HepG2 (cell line): ENCODE data around the gene PRR27. TPM values are rescaled to one million over a fixed set of nuclear protein-coding genes. Genes with fewer than 3 reads are reported as not detected.

ENCODE experiments used
- ATAC-seq: fragments of 200-7000 bp; cut with Tn5 transposase; 3 replicates; pipeline ENCODE4 v1.9.1; 2020; ENCODE audit warnings: mild to moderate bottlenecking, moderate library complexity
- BruUV-seq: library from RNA; stranded (reverse); fragments of 400-500 nt; replicated peaks from 2 replicates; lab custom pipeline; 2021; lab: Mats Ljungman, UMichigan
- CTCF ChIA-PET: fragments of 300-600 bp; formaldehyde crosslinking; extraction: SDS; loops from one replicate; lab custom pipeline; 2021; ENCODE audit warnings: low total read pairs, inconsistent platforms, low intra/inter-chr PET ratio; lab: Yijun Ruan, JAX
- POLR2A ChIA-PET: fragments of 350-600 bp; sonication (Branson Sonifier 250); formaldehyde crosslinking; loops from one replicate; lab custom pipeline; 2020; ENCODE audit warnings: antibody characterized with exemption, inconsistent platforms; lab: Yijun Ruan, JAX
- DNase-seq: peaks from one replicate; pipeline ENCODE4 v3.0.0-alpha.2; 2015; ENCODE audit warnings: low spot score
- FAIRE-seq: peaks from 3 replicates; lab custom pipeline; 2011; peaks lifted over from hg19 to GRCh38; lab: Jason Lieb, UNC
- H2AFZ ChIP-seq: one replicate; pipeline ENCODE4 v1.6.1; 2011; ENCODE audit warnings: low read length, inconsistent platforms
- H3K27ac ChIP-seq: fragments of 300-600 bp; 3 replicates; pipeline ENCODE4 v1.8.0; 2011; ENCODE audit warnings: mixed run types, mild to moderate bottlenecking, mixed read lengths, low read length, inconsistent platforms; ENCODE audit not compliant: insufficient read depth; ENCODE audit errors: extremely low read length
- H3K27me3 ChIP-seq, 2 experiments: fragments of 200-600 bp in 1 of 2; 2 replicates in 1 of 2; 3 replicates in 1 of 2; pipeline versions ENCODE4 v1.6.0 to v1.8.0; 2011; ENCODE audit warnings: low read length in 2 of 2, mild to moderate bottlenecking in 2 of 2, moderate library complexity in 2 of 2, inconsistent platforms in 1 of 2; ENCODE audit not compliant: insufficient read depth in 2 of 2, control insufficient read depth in 1 of 2
- H3K36me3 ChIP-seq, 2 experiments: fragments of 200-600 bp in 1 of 2; replicated peaks in 1 of 2; 2 replicates in 1 of 2; 3 replicates in 1 of 2; pipeline versions ENCODE4 v1.5.1 to v1.8.0; 2011; ENCODE audit warnings: low read length in 2 of 2, inconsistent platforms in 1 of 2; ENCODE audit not compliant: insufficient read depth in 2 of 2, control insufficient read depth in 1 of 2
- H3K4me1 ChIP-seq: 2 replicates; pipeline ENCODE4 v1.5.1; 2012; ENCODE audit warnings: low read length, inconsistent platforms; ENCODE audit not compliant: insufficient read depth
- H3K4me2 ChIP-seq: 2 replicates; pipeline ENCODE4 v1.6.0; 2011; ENCODE audit warnings: low read depth, low read length, inconsistent platforms
- H3K4me3 ChIP-seq, 3 experiments: fragments of 200-600 bp in 1 of 3; sonication (generic), shearing (Covaris generic) in 1 of 3; replicated peaks in 1 of 3; 2 replicates each; pipeline ENCODE4 v1.5.1; 2011 to 2016; ENCODE audit warnings: low read length in 3 of 3, inconsistent platforms in 2 of 3, low read depth in 2 of 3, mild to moderate bottlenecking in 2 of 3, control low read depth in 1 of 3, mixed read lengths in 1 of 3; ENCODE audit not compliant: insufficient read depth in 1 of 3
- H3K79me2 ChIP-seq: one replicate; pipeline ENCODE4 v1.6.1; 2011; ENCODE audit warnings: low read length, inconsistent platforms; ENCODE audit not compliant: insufficient read depth
- H3K9ac ChIP-seq: 2 replicates; pipeline ENCODE4 v1.6.0; 2011; ENCODE audit warnings: mild to moderate bottlenecking, low read depth, low read length, inconsistent platforms; ENCODE audit not compliant: insufficient read depth
- H3K9me3 ChIP-seq: 2 replicates; pipeline ENCODE4 v1.5.1; 2012; ENCODE audit warnings: mild to moderate bottlenecking, low read length
- H4K20me1 ChIP-seq: 2 replicates; pipeline ENCODE4 v1.6.0; 2011; ENCODE audit warnings: inconsistent platforms, mild to moderate bottlenecking, low read length, moderate library complexity; ENCODE audit not compliant: insufficient read depth
- GABPA ChIP-seq, 2 experiments: IDR thresholded peaks; 2 replicates each; pipeline ENCODE4 v1.6.1; 2011 to 2016; ENCODE audit warnings: low read depth in 2 of 2, low read length in 1 of 2, missing biosample characterization in 1 of 2, missing genetic modification characterization in 1 of 2
- GLI4 ChIP-seq: sonication (generic); formaldehyde crosslinking; IDR thresholded peaks from 2 replicates; pipeline ENCODE4 v1.5.1; 2020; ENCODE audit warnings: missing genetic modification reagents, mild to moderate bottlenecking, moderate library complexity, borderline replicate concordance
- SATB2 ChIP-seq: sonication (generic); formaldehyde crosslinking; IDR thresholded peaks from 2 replicates; pipeline ENCODE4 v1.5.0; 2020; ENCODE audit warnings: missing genetic modification reagents
- THYN1 ChIP-seq: sonication (generic); formaldehyde crosslinking; IDR thresholded peaks from 2 replicates; pipeline ENCODE4 v1.8.1; 2023; ENCODE audit warnings: low read depth, mild to moderate bottlenecking, moderate library complexity, missing genetic modification reagents, borderline replicate concordance
- XBP1 ChIP-seq: sonication (generic); formaldehyde crosslinking; IDR thresholded peaks from 2 replicates; pipeline ENCODE4 v1.5.0; 2020; ENCODE audit warnings: missing genetic modification reagents
- ZFP82 ChIP-seq: sonication (generic); formaldehyde crosslinking; IDR thresholded peaks from 2 replicates; pipeline ENCODE4 v1.5.1; 2020; ENCODE audit warnings: mild to moderate bottlenecking, missing genetic modification reagents, borderline replicate concordance
- ZNF430 ChIP-seq: sonication (generic); formaldehyde crosslinking; IDR thresholded peaks from 2 replicates; pipeline ENCODE4 v1.9.0; 2021; ENCODE audit warnings: mild to moderate bottlenecking, missing genetic modification reagents
- ZNF431 ChIP-seq: sonication (generic); formaldehyde crosslinking; IDR thresholded peaks from 2 replicates; pipeline ENCODE4 v1.9.0; 2022; ENCODE audit warnings: missing genetic modification reagents, low read depth, mild to moderate bottlenecking, borderline replicate concordance
- ZNF766 ChIP-seq: sonication (generic); formaldehyde crosslinking; IDR thresholded peaks from 2 replicates; pipeline ENCODE4 v1.5.0; 2020; ENCODE audit warnings: missing genetic modification reagents, borderline replicate concordance
- WGBS: methylation state at CpG from one replicate; pipeline ENCODE4 v1.1.6; 2017; ENCODE audit warnings: low lambda C conversion rate; 5-methylcytosine and 5-hydroxymethylcytosine counted together
- in situ Hi-C: cut with HindIII; loops from 2 replicates; pipeline ENCODE4 v1.10.0; 2017; ENCODE audit warnings: low pct_unique_long_range_greater_than_20kb; ENCODE audit not compliant: extremely low pct_ligation_motif_present
- intact Hi-C: fragments of 100-400 bp; cut with micrococcal nuclease; formaldehyde crosslinking; loops from one replicate; pipeline ENCODE4 v1.10.0; 2022; ENCODE audit not compliant: unreplicated experiment
- polyA plus RNA-seq, 8 experiments: library from polyadenylated mRNA; depleted of rRNA in 3 of 8; stranded (reverse) in 7 of 8; unstranded in 1 of 8; fragments of >200 nt; fragmentation: Illumina TruSeq in 4 of 8; extraction: Trizol in 4 of 8; gene quantifications; 2 replicates each; pipeline versions ENCODE4 v1.2.1 to v1.2.3, GENCODE V29; 2011 to 2016; ENCODE audit warnings: low read depth in 4 of 8, missing spikeins in 1 of 8, mixed read lengths in 1 of 8; ENCODE audit not compliant: insufficient read depth in 1 of 8
- total RNA-seq, 5 experiments: library from RNA; depleted of rRNA; stranded (reverse); fragments of >200 nt; fragmentation: Illumina TruSeq; extraction: Trizol; gene quantifications; 2 replicates each; pipeline ENCODE4 v1.2.3, GENCODE V29; 2016; ENCODE audit warnings: low read depth in 1 of 5
- TF ChIP-seq, protein P1 (sequence below): sonication (generic); formaldehyde crosslinking; IDR thresholded peaks from 2 replicates; pipeline ENCODE4 v1.5.0; 2020; ENCODE audit warnings: missing genetic modification reagents
- TF ChIP-seq, protein P2 (sequence below): sonication (generic); formaldehyde crosslinking; IDR thresholded peaks from 2 replicates; pipeline ENCODE4 v1.5.0; 2020; ENCODE audit warnings: mild to moderate bottlenecking, missing genetic modification reagents

The PRR27 gene
- total and polyA plus RNA-seq, 2 of the 13 experiments (the other 11 are each of a cell fraction or from before 2014, with no cell fraction given): not detected

DNA sequence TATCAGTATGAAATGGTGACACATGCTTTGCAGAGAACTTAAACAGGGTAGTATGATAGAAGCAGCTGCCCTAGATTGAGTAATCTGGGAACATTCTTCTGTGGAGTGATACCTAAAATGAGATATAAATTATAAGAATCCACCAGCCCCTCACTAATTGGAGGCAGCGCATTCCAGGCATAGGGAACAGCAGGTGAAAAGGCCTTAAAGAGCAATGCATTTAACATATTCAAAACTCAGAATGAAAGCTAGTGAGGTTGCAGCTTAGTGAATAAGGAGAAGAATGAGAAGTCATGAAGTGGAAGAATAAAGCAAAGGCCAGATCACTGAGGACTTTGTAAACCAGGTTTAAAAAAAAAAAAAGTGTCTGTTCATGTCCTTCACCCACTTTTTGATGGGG lies 36.5 kb downstream of the PRR27 start:
- H3K79me2 ChIP-seq: no peaks in the 10 kb centered on the region
- H3K27me3 ChIP-seq: no peaks in the 10 kb centered on the region
- H4K20me1 ChIP-seq: no peaks in the 10 kb centered on the region
- ChIA-PET CTCF (no interaction called here), POLR2A (no interaction called here)
- no peak overlapping the region for H3K4me3 ChIP-seq
- no TSS peak for BruUV-seq
- TF ChIP-seq GABPA (IDR thresholded peaks at IDR 0.05; ENCODE audit: low read depth, low read length) (no peak), GABPA (CRISPR knock-in tag; IDR thresholded peaks at IDR 0.05; ENCODE audit: low read depth) (no peak), SATB2 (CRISPR knock-in tag) (no peak), ZNF431 (CRISPR knock-in tag) (no peak), ZNF430 (CRISPR knock-in tag) (no peak), ZFP82 (CRISPR knock-in tag) (no peak), ZNF766 (no peak), GLI4 (CRISPR knock-in tag) (no peak), XBP1 (no peak), THYN1 (CRISPR knock-in tag) (no peak)
- TF ChIP-seq, protein P1, sequence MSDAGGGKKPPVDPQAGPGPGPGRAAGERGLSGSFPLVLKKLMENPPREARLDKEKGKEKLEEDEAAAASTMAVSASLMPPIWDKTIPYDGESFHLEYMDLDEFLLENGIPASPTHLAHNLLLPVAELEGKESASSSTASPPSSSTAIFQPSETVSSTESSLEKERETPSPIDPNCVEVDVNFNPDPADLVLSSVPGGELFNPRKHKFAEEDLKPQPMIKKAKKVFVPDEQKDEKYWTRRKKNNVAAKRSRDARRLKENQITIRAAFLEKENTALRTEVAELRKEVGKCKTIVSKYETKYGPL: no peak
- TF ChIP-seq, protein P2, sequence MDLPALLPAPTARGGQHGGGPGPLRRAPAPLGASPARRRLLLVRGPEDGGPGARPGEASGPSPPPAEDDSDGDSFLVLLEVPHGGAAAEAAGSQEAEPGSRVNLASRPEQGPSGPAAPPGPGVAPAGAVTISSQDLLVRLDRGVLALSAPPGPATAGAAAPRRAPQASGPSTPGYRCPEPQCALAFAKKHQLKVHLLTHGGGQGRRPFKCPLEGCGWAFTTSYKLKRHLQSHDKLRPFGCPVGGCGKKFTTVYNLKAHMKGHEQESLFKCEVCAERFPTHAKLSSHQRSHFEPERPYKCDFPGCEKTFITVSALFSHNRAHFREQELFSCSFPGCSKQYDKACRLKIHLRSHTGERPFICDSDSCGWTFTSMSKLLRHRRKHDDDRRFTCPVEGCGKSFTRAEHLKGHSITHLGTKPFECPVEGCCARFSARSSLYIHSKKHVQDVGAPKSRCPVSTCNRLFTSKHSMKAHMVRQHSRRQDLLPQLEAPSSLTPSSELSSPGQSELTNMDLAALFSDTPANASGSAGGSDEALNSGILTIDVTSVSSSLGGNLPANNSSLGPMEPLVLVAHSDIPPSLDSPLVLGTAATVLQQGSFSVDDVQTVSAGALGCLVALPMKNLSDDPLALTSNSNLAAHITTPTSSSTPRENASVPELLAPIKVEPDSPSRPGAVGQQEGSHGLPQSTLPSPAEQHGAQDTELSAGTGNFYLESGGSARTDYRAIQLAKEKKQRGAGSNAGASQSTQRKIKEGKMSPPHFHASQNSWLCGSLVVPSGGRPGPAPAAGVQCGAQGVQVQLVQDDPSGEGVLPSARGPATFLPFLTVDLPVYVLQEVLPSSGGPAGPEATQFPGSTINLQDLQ (CRISPR knock-in tag): no peak
- H3K9me3 ChIP-seq: peaks cover 10% of the 10 kb centered on the region; the same call in 1 of the 2 replicates
- peaks cover 39% of the 10 kb centered on the region for H3K4me1 ChIP-seq
- H2AFZ ChIP-seq: no peak overlapping the region
- H3K36me3 ChIP-seq: no peaks in the 10 kb centered on the region
- no peak for FAIRE-seq
- 100% methylated on average over 1 of the region's 1 CpG for WGBS
- no peak overlapping the region for H3K4me2 ChIP-seq
- intact Hi-C loops: no loop called here
- no peak overlapping the region for H3K27ac ChIP-seq
- H3K9ac ChIP-seq: no peak overlapping the region
- DNase-seq: no peak
- ATAC-seq: no peak
- in situ Hi-C loops: no loop called here
